HepG2 (cell line): ENCODE results near the gene NREP. TPM values are rescaled to one million over a fixed set of nuclear protein-coding genes. Genes with fewer than 3 reads are reported as not detected.

Experiments used
- CHD4 ChIP-seq: fragments of 200-600 bp; sonication (generic); IDR thresholded peaks from 2 replicates; pipeline ENCODE4 v1.7.0; 2017; ENCODE audit warnings: mild to moderate bottlenecking, low read length, borderline replicate concordance
- GTF2F1 ChIP-seq: fragments of 150-350 bp; IDR thresholded peaks from 2 replicates; pipeline ENCODE4 v1.6.1; 2014; ENCODE audit warnings: low read length
- IRX3 ChIP-seq: sonication (generic); formaldehyde crosslinking; IDR thresholded peaks from 2 replicates; pipeline ENCODE4 v1.8.1; 2023; ENCODE audit warnings: mild to moderate bottlenecking, low read depth, missing genetic modification reagents, borderline replicate concordance
- ISL2 ChIP-seq: sonication (generic); formaldehyde crosslinking; IDR thresholded peaks from 2 replicates; pipeline ENCODE4 v1.5.0; 2020; ENCODE audit warnings: missing genetic modification reagents
- PLSCR1 ChIP-seq: sonication (generic); formaldehyde crosslinking; IDR thresholded peaks from 2 replicates; pipeline ENCODE4 v1.5.0; 2020; ENCODE audit warnings: missing genetic modification reagents, mild to moderate bottlenecking, borderline replicate concordance
- SMAD3 ChIP-seq: sonication (generic); formaldehyde crosslinking; IDR thresholded peaks from 2 replicates; pipeline ENCODE4 v1.4.0; 2020; ENCODE audit warnings: missing genetic modification reagents
- SNAPC4 ChIP-seq: sonication (generic); formaldehyde crosslinking; IDR thresholded peaks from 2 replicates; pipeline ENCODE4 v1.4.0; 2020; ENCODE audit warnings: mild to moderate bottlenecking, missing genetic modification reagents
- THAP11 ChIP-seq: IDR thresholded peaks from 2 replicates; pipeline ENCODE4 v1.6.1; 2016; ENCODE audit warnings: missing biosample characterization, missing genetic modification reagents
- ZNF225 ChIP-seq: sonication (generic); formaldehyde crosslinking; IDR thresholded peaks from 2 replicates; pipeline ENCODE4 v1.4.0; 2020; ENCODE audit warnings: mild to moderate bottlenecking, missing genetic modification reagents
- ZNF275 ChIP-seq: sonication (generic); formaldehyde crosslinking; IDR thresholded peaks from 2 replicates; pipeline ENCODE4 v1.8.0; 2022; ENCODE audit warnings: missing genetic modification reagents, mild to moderate bottlenecking, inconsistent platforms, borderline replicate concordance
- ZNF446 ChIP-seq: sonication (generic); formaldehyde crosslinking; IDR thresholded peaks from 2 replicates; pipeline ENCODE4 v1.5.0; 2020; ENCODE audit warnings: mild to moderate bottlenecking, missing genetic modification reagents
- ZNF557 ChIP-seq: sonication (generic); formaldehyde crosslinking; IDR thresholded peaks from 2 replicates; pipeline ENCODE4 v1.4.0; 2020; ENCODE audit warnings: missing genetic modification reagents
- ZNF644 ChIP-seq: IDR thresholded peaks from 2 replicates; pipeline ENCODE4 v1.6.1; 2016; ENCODE audit warnings: low read depth
- ZNF691 ChIP-seq: sonication (generic); formaldehyde crosslinking; IDR thresholded peaks from 2 replicates; pipeline ENCODE4 v1.4.0; 2020; ENCODE audit warnings: missing genetic modification reagents, low read depth, mild to moderate bottlenecking, borderline replicate concordance
- ZXDC ChIP-seq: sonication (generic); formaldehyde crosslinking; IDR thresholded peaks from 2 replicates; pipeline ENCODE4 v1.5.0; 2020; ENCODE audit warnings: mild to moderate bottlenecking, missing genetic modification reagents
- polyA plus RNA-seq, 8 experiments: library from polyadenylated mRNA; depleted of rRNA in 3 of 8; stranded (reverse) in 7 of 8; unstranded in 1 of 8; fragments of >200 nt; fragmentation: Illumina TruSeq in 4 of 8; extraction: Trizol in 4 of 8; gene quantifications; 2 replicates each; pipeline versions ENCODE4 v1.2.1 to v1.2.3, GENCODE V29; 2011 to 2016; ENCODE audit warnings: low read depth in 4 of 8, missing spikeins in 1 of 8, mixed read lengths in 1 of 8; ENCODE audit not compliant: insufficient read depth in 1 of 8
- total RNA-seq, 5 experiments: library from RNA; depleted of rRNA; stranded (reverse); fragments of >200 nt; fragmentation: Illumina TruSeq; extraction: Trizol; gene quantifications; 2 replicates each; pipeline ENCODE4 v1.2.3, GENCODE V29; 2016; ENCODE audit warnings: low read depth in 1 of 5

The NREP gene
- total and polyA plus RNA-seq, 2 of the 13 experiments (the other 11 are each of a cell fraction or from before 2014, with no cell fraction given): 40.5 to 102 TPM

- TF ChIP-seq ISL2 (CRISPR knock-in tag): peak; percentile 95
- TF ChIP-seq CHD4: 0 out of 2 replicates have a peak, but pooled peaks have one; percentile 16
- TF ChIP-seq ZNF275: peak; percentile 67; the same call in 1 of the 2 replicates
- no peak for TF ChIP-seq ZNF225 (CRISPR knock-in tag)
- TF ChIP-seq ZNF644 (CRISPR knock-in tag): peak; percentile 94
- 0 out of 2 replicates have a peak, but pooled peaks have one; percentile 44 for TF ChIP-seq IRX3 (CRISPR knock-in tag)
- TF ChIP-seq SNAPC4 (CRISPR knock-in tag): no peak
- 0 out of 2 replicates have a peak, but pooled peaks have one; percentile 36 for TF ChIP-seq ZXDC (CRISPR knock-in tag)
- 0 out of 2 replicates have a peak, but pooled peaks have one; percentile 59 for TF ChIP-seq ZNF691 (CRISPR knock-in tag)
- no peak for TF ChIP-seq GTF2F1
- TF ChIP-seq ZNF446 (CRISPR knock-in tag): no peak
- TF ChIP-seq THAP11: peak; percentile 72
- peak; percentile 80; the same call in 1 of the 2 replicates for TF ChIP-seq SMAD3 (CRISPR knock-in tag)
- TF ChIP-seq ZNF557 (CRISPR knock-in tag): no peak
- no peak for TF ChIP-seq PLSCR1
Measured at GRCh38 chr5:111742177-111742994, 14.6 kb downstream of the NREP start (continued).
